ENCODE data around the gene LRRN1.

LRRN1 gene

GRCh38 chr3:3848923-3849275 lies 49.7 kb downstream of the LRRN1 start:
- DNase-seq (no peak), ATAC-seq (ENCODE audit: insufficient read depth, low read depth) (no peak)
- no peaks in the 10 kb centered on the region for H3K79me2 ChIP-seq (ENCODE audit: insufficient read depth, low read length)
- H3K9me3 ChIP-seq (ENCODE audit: insufficient read depth, low read length, severe bottlenecking) = no peaks in the 10 kb centered on the region
- no peak overlapping the region for H3K27ac ChIP-seq (ENCODE audit: low read length)
- H3K4me2 ChIP-seq (ENCODE audit: insufficient read depth, low read length) = no peak overlapping the region
- no peak overlapping the region for H2AFZ ChIP-seq (ENCODE audit: low read depth, low read length)
- no peak overlapping the region for H3K4me3 ChIP-seq (ENCODE audit: low read depth in 1 of 2, low read length in 2 of 2)
- TF ChIP-seq CTCF (IDR thresholded peaks at IDR 0.05; ENCODE audit: borderline replicate concordance, extremely low read depth, low read length, poor library complexity, severe bottlenecking) (no peak), EZH2 (IDR thresholded peaks at IDR 0.05; ENCODE audit: borderline replicate concordance, low read depth, low read length, severe bottlenecking) (no peak)
- no peaks in the 10 kb centered on the region for H3K4me1 ChIP-seq (ENCODE audit: insufficient read depth, low read length)
- no peak overlapping the region for H3K9ac ChIP-seq (ENCODE audit: low read depth, low read length)
- H4K20me1 ChIP-seq (ENCODE audit: insufficient read depth, low read length) = no peaks in the 10 kb centered on the region
- H3K36me3 ChIP-seq (ENCODE audit: insufficient read depth, low read length) = no peaks in the 10 kb centered on the region
- no peaks in the 10 kb centered on the region for H3K27me3 ChIP-seq (ENCODE audit: insufficient read depth, low read length, poor library complexity)

- TF ChIP-seq CTCF (IDR thresholded peaks at IDR 0.05; ENCODE audit: borderline replicate concordance, extremely low read depth, low read length, poor library complexity, severe bottlenecking) = no peak
- Histone ChIP-seq H3K36me3 (ENCODE audit: insufficient read depth, low read length) (no peaks in the 10 kb centered on the region), H2AFZ (ENCODE audit: low read depth, low read length) (no peak overlapping the region), H3K4me3 (ENCODE audit: low read depth in 1 of 2, low read length in 2 of 2) (no peak overlapping the region), H3K9ac (ENCODE audit: low read depth, low read length) (no peak overlapping the region), H3K4me1 (ENCODE audit: insufficient read depth, low read length) (no peaks in the 10 kb centered on the region), H3K4me2 (ENCODE audit: insufficient read depth, low read length) (no peak overlapping the region), H3K9me3 (ENCODE audit: insufficient read depth, low read length, severe bottlenecking) (no peaks in the 10 kb centered on the region), H3K27me3 (ENCODE audit: insufficient read depth, low read length, poor library complexity) (no peaks in the 10 kb centered on the region), H4K20me1 (ENCODE audit: insufficient read depth, low read length) (no peaks in the 10 kb centered on the region), H3K27ac (ENCODE audit: low read length) (no peak overlapping the region), H3K79me2 (ENCODE audit: insufficient read depth, low read length) (no peaks in the 10 kb centered on the region)
- ATAC-seq (ENCODE audit: insufficient read depth, low read depth) (no peak), DNase-seq (no peak)
These were observed 52.5 kb downstream of the LRRN1 start for GRCh38 chr3:3851621-3852323.

- H3K36me3 ChIP-seq (ENCODE audit: insufficient read depth, low read length) = no peaks in the 10 kb centered on the region
- no peak overlapping the region for H3K4me2 ChIP-seq (ENCODE audit: insufficient read depth, low read length)
- no peak overlapping the region for H3K27ac ChIP-seq (ENCODE audit: low read length)
- no peak overlapping the region for H3K4me3 ChIP-seq (ENCODE audit: low read depth in 1 of 2, low read length in 2 of 2)
- no peaks in the 10 kb centered on the region for H3K27me3 ChIP-seq (ENCODE audit: insufficient read depth, low read length, poor library complexity)
- no peak overlapping the region for H2AFZ ChIP-seq (ENCODE audit: low read depth, low read length)
- H3K4me1 ChIP-seq (ENCODE audit: insufficient read depth, low read length) = no peaks in the 10 kb centered on the region
- H3K79me2 ChIP-seq (ENCODE audit: insufficient read depth, low read length) = no peaks in the 10 kb centered on the region
- no peak for DNase-seq
- TF ChIP-seq CTCF (IDR thresholded peaks at IDR 0.05; ENCODE audit: borderline replicate concordance, extremely low read depth, low read length, poor library complexity, severe bottlenecking) (no peak), EZH2 (IDR thresholded peaks at IDR 0.05; ENCODE audit: borderline replicate concordance, low read depth, low read length, severe bottlenecking) (no peak)
- H3K9ac ChIP-seq (ENCODE audit: low read depth, low read length) = no peak overlapping the region
- H4K20me1 ChIP-seq (ENCODE audit: insufficient read depth, low read length) = no peaks in the 10 kb centered on the region
- no peak for ATAC-seq (ENCODE audit: insufficient read depth, low read depth)
- H3K9me3 ChIP-seq (ENCODE audit: insufficient read depth, low read length, severe bottlenecking) = no peaks in the 10 kb centered on the region
These were observed 54.3 kb downstream of the LRRN1 start for GRCh38 chr3:3853544-3853943.

- no peak overlapping the region for H3K4me2 ChIP-seq (ENCODE audit: insufficient read depth, low read length)
- no peak overlapping the region for H3K27ac ChIP-seq (ENCODE audit: low read length)
- H4K20me1 ChIP-seq (ENCODE audit: insufficient read depth, low read length) = no peaks in the 10 kb centered on the region
- H3K4me1 ChIP-seq (ENCODE audit: insufficient read depth, low read length) = no peaks in the 10 kb centered on the region
- H3K9me3 ChIP-seq (ENCODE audit: insufficient read depth, low read length, severe bottlenecking) = no peaks in the 10 kb centered on the region
- H3K36me3 ChIP-seq (ENCODE audit: insufficient read depth, low read length) = no peaks in the 10 kb centered on the region
- TF ChIP-seq CTCF (IDR thresholded peaks at IDR 0.05; ENCODE audit: borderline replicate concordance, extremely low read depth, low read length, poor library complexity, severe bottlenecking) = no peak
- no peak overlapping the region for H3K4me3 ChIP-seq (ENCODE audit: low read depth in 1 of 2, low read length in 2 of 2)
- H3K27me3 ChIP-seq (ENCODE audit: insufficient read depth, low read length, poor library complexity) = no peaks in the 10 kb centered on the region
- no peak overlapping the region for H2AFZ ChIP-seq (ENCODE audit: low read depth, low read length)
- no peak overlapping the region for H3K9ac ChIP-seq (ENCODE audit: low read depth, low read length)
- DNase-seq (no peak), ATAC-seq (ENCODE audit: insufficient read depth, low read depth) (no peak)
- H3K79me2 ChIP-seq (ENCODE audit: insufficient read depth, low read length) = no peaks in the 10 kb centered on the region
These were observed 55.8 kb downstream of the LRRN1 start for GRCh38 chr3:3855056-3855455.

Data from DND-41 (cell line).